Purkinje cell (primary cell): ENCODE results near the gene MARCHF5. TPM values are rescaled to one million over a fixed set of nuclear protein-coding genes. Genes with fewer than 3 reads are reported as not detected.

Source experiments
- polyA plus RNA-seq: library from polyadenylated mRNA; unstranded; fragments of >200 nt; fragmentation: Nextera tagmentation; gene quantifications from 2 replicates; pipeline ENCODE4 v1.2.1, GENCODE V29; 2014

MARCHF5 gene, protein sequence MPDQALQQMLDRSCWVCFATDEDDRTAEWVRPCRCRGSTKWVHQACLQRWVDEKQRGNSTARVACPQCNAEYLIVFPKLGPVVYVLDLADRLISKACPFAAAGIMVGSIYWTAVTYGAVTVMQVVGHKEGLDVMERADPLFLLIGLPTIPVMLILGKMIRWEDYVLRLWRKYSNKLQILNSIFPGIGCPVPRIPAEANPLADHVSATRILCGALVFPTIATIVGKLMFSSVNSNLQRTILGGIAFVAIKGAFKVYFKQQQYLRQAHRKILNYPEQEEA
- polyA plus RNA-seq = 18.2 and 27.3 TPM in 2 replicates

DNA sequence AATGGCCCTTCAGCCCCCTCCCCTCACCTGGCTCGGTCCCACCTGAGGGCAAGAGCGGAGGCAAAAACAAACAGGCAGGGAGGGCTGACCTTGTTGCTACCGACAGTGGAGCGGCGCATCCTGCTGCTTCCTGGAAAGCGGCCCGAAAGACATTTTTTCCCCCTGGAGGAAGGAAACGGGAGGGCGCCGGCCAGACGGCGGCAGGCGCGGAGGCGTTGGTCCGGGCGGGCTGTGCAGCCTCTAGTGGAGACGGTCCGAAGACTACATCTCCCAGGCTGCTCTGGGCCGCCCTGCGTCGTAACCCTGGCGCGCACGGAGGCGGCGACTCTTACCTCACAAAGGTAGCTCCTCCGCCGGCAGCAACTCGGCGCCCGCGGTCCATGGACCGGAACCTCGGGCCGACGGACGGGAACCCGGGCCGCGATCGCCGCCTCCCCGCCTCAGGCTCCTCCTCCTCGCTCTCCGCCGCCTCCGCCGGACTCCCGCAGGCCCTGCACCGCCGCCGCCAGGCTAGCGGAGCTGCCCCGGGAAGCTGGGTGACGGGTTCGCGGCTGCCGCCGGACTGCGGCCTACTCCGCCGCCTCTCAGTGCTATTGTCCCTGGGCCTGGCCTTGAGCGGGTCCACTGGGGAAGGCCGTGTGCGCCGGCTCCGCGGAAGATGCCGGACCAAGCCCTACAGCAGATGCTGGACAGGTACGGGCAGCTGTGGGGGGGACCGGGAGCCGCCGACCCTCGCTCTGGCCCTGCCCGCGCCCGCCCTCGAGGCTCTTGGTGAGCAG lies at the start of gene MARCHF5, which contains the start of gene CPEB3:
Gene MARCHF5, plus strand, starts transcription at position 331 of the 779 bp plus-strand sequence. Its CDS starts 328 bp downstream, at position 659.
Gene CPEB3, minus strand, starts transcription at position 242 of the 779 bp plus-strand sequence. CDS start 50,728 bp downstream, outside the sequence.

Other genes starting within 250 kb of the MARCHF5 start
- gene CPEB3, start 89 bp upstream of the MARCHF5 start, polyA plus RNA-seq = 22.4 and 23.4 TPM in 2 replicates